ENCODE data around the gene RPL5. TPM values are rescaled to one million over a fixed set of nuclear protein-coding genes. Genes with fewer than 3 reads are reported as not detected.

The RPL5 gene
- total RNA-seq, 4 donors from 2014 or later = 851 to 985 (median 913) TPM

- Histone ChIP-seq H3K27ac (no peak overlapping the region), H3K9me3 (no peaks in the 10 kb centered on the region), H3K36me3 (peaks cover 5 to 51% of the 10 kb centered on the region in 2 donors), H3K4me3 (no peak overlapping the region), H3K4me1 (peaks cover 4 to 6% of the 10 kb centered on the region in 2 donors), H3K27me3 (no peaks in the 10 kb centered on the region)
- no peak for DNase-seq
- intact Hi-C loops (cut with DNase I; ENCODE audit: low total_unique reads) = no loop called here
- in situ Hi-C loops (cut with MboI; ENCODE audit: low sequenced_read_pairs in 4 of 4) = loop anchor here in 1 of 4 donors (25.0 kb wide), 1 partner anchor 343 kb away; the partner anchor contains the start of genes CCDC18 and TMED5
- TF ChIP-seq CTCF (IDR thresholded peaks at IDR 0.05 in 4 of 5, conservative IDR thresholded peaks at IDR 0.05 in 1 of 5) (no peak), POLR2A (IDR thresholded peaks at IDR 0.05) (no peak)
- ATAC-seq = no peak
Measured at GRCh38 chr1:92844439-92844838, 12.6 kb downstream of the RPL5 start.

GRCh38 chr1:92845908-92846307 lies 14.1 kb downstream of the RPL5 start:
- no peak for DNase-seq
- Histone ChIP-seq H3K27ac (no peak overlapping the region), H3K27me3 (no peaks in the 10 kb centered on the region), H3K4me1 (no peaks in the 10 kb centered on the region), H3K9me3 (no peaks in the 10 kb centered on the region), H3K36me3 (peaks cover 5 to 36% of the 10 kb centered on the region in 2 donors), H3K4me3 (no peak overlapping the region)
- TF ChIP-seq CTCF (IDR thresholded peaks at IDR 0.05 in 4 of 5, conservative IDR thresholded peaks at IDR 0.05 in 1 of 5) (no peak), POLR2A (IDR thresholded peaks at IDR 0.05) (no peak)
- intact Hi-C loops (cut with DNase I; ENCODE audit: low total_unique reads) (no loop called here), in situ Hi-C loops (cut with MboI; ENCODE audit: low sequenced_read_pairs in 4 of 4) (loop anchor here in 1 of 4 donors (25.0 kb wide), 1 partner anchor 341 kb away; the partner anchor contains the start of genes CCDC18 and TMED5)
- ATAC-seq = no peak

GRCh38 chr1:92848201-92848600 lies 16.4 kb downstream of the RPL5 start:
- Histone ChIP-seq H3K27me3 (no peaks in the 10 kb centered on the region), H3K27ac (no peak overlapping the region), H3K36me3 (peaks cover 0 to 13% of the 10 kb centered on the region in 2 donors), H3K4me3 (no peak overlapping the region), H3K4me1 (no peaks in the 10 kb centered on the region), H3K9me3 (no peaks in the 10 kb centered on the region)
- in situ Hi-C loops (cut with MboI; ENCODE audit: low sequenced_read_pairs in 4 of 4) = loop anchor here in 1 of 4 donors (25.0 kb wide), 1 partner anchor 339 kb away; the partner anchor contains the start of genes CCDC18 and TMED5
- TF ChIP-seq CTCF (IDR thresholded peaks at IDR 0.05 in 4 of 5, conservative IDR thresholded peaks at IDR 0.05 in 1 of 5) (no peak), POLR2A (IDR thresholded peaks at IDR 0.05) (no peak)
- DNase-seq (no peak), ATAC-seq (no peak)
- intact Hi-C loops (cut with DNase I; ENCODE audit: low total_unique reads) = no loop called here

GRCh38 chr1:92850019-92850418 lies 18.2 kb downstream of the RPL5 start:
- DNase-seq (no peak), ATAC-seq (no peak)
- Histone ChIP-seq H3K27ac (no peak overlapping the region), H3K36me3 (no peaks in the 10 kb centered on the region), H3K4me1 (peaks cover 0 to 3% of the 10 kb centered on the region in 2 donors), H3K9me3 (no peaks in the 10 kb centered on the region), H3K27me3 (no peaks in the 10 kb centered on the region), H3K4me3 (no peak overlapping the region)
- intact Hi-C loops (cut with DNase I; ENCODE audit: low total_unique reads) (no loop called here), in situ Hi-C loops (cut with MboI; ENCODE audit: low sequenced_read_pairs in 4 of 4) (loop anchor here in 1 of 4 donors (5.0 kb wide), 1 partner anchor 147 kb away; no protein-coding TSS in a partner anchor)
- TF ChIP-seq CTCF (IDR thresholded peaks at IDR 0.05 in 4 of 5, conservative IDR thresholded peaks at IDR 0.05 in 1 of 5) (no peak), POLR2A (IDR thresholded peaks at IDR 0.05) (no peak)

- no peak for TF ChIP-seq POLR2A (IDR thresholded peaks at IDR 0.05)
- no peak for TF ChIP-seq CTCF (IDR thresholded peaks at IDR 0.05 in 4 of 5, conservative IDR thresholded peaks at IDR 0.05 in 1 of 5)
- Histone ChIP-seq H3K4me1 (peaks cover 0 to 3% of the 10 kb centered on the region in 2 donors), H3K36me3 (no peaks in the 10 kb centered on the region), H3K9me3 (no peaks in the 10 kb centered on the region), H3K27me3 (no peaks in the 10 kb centered on the region), H3K27ac (no peak overlapping the region), H3K4me3 (no peak overlapping the region)
- intact Hi-C loops (cut with DNase I; ENCODE audit: low total_unique reads) (no loop called here), in situ Hi-C loops (cut with MboI; ENCODE audit: low sequenced_read_pairs in 4 of 4) (loop anchor here in 1 of 4 donors (5.0 kb wide), 1 partner anchor 146 kb away; no protein-coding TSS in a partner anchor)
- ATAC-seq (no peak), DNase-seq (no peak)
Measured at GRCh38 chr1:92851729-92852128, 19.9 kb downstream of the RPL5 start.

Measured in gastrocnemius medialis (tissue), 4 donors.